AG10803 (cell line): ENCODE results near the gene GPR68.

Experiments
- DNase-seq: peaks from one replicate; pipeline ENCODE4 v3.0.0; 2010; ENCODE audit warnings: low read depth
- H3K4me3 ChIP-seq: 2 replicates; pipeline ENCODE4 v1.5.1; 2011; ENCODE audit warnings: mild to moderate bottlenecking, low read length, control low read depth
- TF ChIP-seq, protein P1 (sequence below): conservative IDR thresholded peaks from 2 replicates; pipeline ENCODE4 v1.5.1; 2011; ENCODE audit warnings: mild to moderate bottlenecking, low read length, control low read depth, inconsistent platforms

Gene GPR68

DNA sequence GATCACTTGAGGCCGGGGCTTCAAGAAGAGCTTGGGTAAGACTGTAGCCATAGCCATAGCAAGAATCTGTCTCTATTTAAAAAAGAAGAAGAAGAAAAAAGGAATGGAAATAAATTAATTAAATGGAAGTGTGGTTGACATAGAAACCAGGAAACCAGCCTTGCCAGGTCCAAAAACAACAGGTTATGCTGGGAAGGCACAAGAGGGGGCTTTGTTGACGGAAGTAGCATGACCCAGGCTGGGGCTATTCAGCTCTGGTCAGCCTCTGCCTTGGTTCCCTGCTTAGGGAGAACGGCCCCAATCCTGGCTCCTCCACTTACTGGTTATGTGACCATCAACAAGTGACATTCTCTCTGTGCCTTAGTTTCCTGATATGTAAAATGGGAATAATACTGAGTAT lies 14.4 kb upstream of the GPR68 start:
- TF ChIP-seq, protein P1, sequence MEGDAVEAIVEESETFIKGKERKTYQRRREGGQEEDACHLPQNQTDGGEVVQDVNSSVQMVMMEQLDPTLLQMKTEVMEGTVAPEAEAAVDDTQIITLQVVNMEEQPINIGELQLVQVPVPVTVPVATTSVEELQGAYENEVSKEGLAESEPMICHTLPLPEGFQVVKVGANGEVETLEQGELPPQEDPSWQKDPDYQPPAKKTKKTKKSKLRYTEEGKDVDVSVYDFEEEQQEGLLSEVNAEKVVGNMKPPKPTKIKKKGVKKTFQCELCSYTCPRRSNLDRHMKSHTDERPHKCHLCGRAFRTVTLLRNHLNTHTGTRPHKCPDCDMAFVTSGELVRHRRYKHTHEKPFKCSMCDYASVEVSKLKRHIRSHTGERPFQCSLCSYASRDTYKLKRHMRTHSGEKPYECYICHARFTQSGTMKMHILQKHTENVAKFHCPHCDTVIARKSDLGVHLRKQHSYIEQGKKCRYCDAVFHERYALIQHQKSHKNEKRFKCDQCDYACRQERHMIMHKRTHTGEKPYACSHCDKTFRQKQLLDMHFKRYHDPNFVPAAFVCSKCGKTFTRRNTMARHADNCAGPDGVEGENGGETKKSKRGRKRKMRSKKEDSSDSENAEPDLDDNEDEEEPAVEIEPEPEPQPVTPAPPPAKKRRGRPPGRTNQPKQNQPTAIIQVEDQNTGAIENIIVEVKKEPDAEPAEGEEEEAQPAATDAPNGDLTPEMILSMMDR = no peak
- no peak overlapping the region for H3K4me3 ChIP-seq
- no peak for DNase-seq

DNA sequence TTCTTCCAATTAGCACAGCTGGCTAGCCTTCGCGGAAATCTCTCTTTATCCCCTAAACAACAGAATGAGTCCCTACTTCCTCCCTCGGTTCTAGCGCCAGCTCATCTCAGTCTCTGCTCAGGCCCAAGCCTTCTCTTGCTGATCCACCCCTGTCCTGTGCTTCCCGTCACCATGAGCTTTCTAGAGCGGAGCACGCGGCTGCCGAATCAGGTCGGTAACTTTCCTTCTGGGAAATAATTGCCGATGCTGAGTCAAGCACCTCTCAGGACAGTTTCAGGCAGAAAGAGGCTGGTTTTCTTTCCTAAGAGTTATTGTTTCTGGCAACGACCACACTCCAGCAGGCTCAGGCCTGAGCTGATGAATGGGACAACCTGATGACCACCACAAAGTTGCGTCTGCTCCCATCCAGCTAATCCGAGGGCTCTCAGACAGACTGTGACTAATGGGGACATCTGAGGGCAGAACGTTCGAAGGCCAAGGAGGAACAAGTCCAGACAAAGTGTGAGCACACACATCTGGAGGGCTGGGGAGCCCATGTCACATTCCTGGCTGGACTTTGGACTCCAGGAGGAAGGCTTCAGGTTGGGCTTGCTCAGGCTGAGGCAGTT lies 13.6 kb upstream of the GPR68 start:
- TF ChIP-seq, protein P1 = no peak
- peak; percentile 92 for DNase-seq
- no peak overlapping the region for H3K4me3 ChIP-seq

DNA sequence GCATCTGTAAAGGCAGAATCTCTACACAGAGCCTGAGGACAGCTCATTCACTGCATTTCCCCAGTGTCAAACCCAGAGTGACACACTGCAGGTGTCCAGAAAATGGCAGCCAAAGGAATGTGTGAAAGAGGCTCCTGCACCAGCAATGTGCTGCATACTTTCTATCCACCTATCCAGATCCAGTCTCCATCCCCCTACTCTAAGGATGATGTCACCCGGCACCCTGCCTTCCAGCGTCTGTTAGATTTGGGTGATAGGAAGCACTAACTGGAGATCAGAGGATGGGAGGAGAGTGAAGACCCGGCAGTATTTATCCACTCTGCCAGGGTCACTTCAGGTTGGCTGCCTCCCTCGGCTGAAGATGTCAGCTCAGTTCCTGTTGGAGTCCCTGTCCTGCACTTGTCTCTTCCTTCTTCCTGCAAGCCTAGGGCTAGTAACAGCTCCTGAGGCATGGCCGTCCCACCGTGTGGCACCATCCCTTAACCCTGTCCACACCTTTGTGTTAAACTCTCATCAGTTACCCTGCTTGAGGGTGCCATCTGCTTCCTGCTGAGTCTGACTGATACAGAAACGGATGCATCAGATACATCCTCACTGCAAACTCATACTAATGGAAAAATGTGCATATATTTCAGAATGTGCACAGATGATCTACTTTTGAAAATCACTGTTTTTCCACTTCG lies 13.0 kb upstream of the GPR68 start:
- TF ChIP-seq, protein P1 = no peak
- H3K4me3 ChIP-seq = no peak overlapping the region
- no peak for DNase-seq

DNA sequence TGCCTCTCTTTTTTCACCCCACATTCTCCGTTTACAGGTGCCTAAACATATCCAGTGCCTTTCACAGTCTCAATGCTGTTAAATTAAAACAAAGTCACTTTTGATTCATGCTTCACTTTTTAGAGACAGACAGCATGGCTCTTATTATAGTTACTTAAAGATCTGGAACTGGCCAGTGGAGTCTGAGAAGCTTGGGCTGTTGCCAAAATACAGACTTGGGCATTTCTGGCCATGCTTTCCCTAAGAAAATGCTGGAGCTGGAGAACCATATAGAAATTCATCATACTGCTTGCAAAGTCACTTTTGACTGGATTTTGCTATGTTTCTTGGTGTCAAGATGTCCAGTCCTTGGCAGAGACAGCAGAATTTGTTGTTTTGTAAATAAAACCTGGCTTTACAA lies 12.2 kb upstream of the GPR68 start:
- no peak for DNase-seq
- H3K4me3 ChIP-seq = no peak overlapping the region
- TF ChIP-seq, protein P1 = no peak

DNA sequence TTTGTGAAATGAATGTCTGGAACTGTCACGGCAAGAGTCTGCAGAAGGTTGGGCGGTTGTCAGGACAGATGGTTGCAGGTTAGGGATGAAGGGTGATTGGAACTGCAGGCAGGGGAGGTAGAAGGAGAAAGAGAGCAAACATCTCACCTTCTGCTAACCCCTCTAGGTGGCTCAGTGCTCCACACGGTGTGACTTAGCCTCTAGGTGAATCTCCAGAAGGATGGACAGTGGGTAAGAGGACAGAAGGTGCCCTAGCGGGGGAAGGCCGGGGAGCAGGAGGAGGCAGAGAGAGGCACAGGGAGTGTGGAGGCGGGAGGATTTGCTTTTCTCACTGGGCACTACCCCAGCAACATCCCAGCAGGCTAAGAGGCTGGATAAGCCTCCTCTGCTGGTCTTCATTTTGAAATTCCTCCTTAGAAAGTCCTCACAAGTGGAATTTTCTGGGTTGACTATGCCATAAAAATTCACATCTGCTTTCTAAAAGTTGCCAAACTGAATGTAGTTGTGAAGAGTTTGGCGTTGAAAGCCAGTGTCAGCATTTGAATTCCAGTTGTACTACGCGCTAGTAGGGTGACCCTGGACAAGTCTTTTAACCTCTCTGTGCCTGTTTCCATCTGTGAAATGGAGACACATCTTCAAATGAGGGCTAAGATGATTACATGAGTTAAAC lies 10.7 kb upstream of the GPR68 start:
- H3K4me3 ChIP-seq = no peak overlapping the region
- TF ChIP-seq, protein P1 = no peak
- DNase-seq = peak; percentile 82

DNA sequence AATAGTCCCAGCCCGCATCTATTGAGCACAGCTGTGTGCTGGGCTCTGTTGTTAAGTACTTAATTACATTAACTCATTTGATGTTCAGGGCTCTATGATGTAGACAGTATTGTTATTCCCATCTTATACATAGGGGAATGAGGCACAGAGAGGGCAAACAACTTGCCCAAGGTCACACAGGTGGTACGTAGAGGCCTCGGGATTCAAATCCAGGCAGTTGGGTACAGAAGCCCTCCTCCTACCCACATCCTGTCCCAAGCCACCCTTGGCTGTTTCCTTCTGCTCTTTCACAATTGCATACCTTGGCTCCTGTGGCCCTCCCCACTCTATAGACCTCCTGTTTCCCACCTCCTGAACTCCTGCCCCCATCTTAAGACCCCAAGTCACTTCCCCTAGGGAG lies 10.0 kb upstream of the GPR68 start:
- no peak for DNase-seq
- no peak overlapping the region for H3K4me3 ChIP-seq

More for the DNA sequence above, 10.0 kb upstream of the GPR68 start:
- TF ChIP-seq, protein P1 = no peak
